Measurements from ENCODE around the gene DAB1. TPM values are rescaled to one million over a fixed set of nuclear protein-coding genes. Genes with fewer than 3 reads are reported as not detected.

The DAB1 gene
- total RNA-seq, 1 donor from 2014 or later, result 19.1 TPM

GRCh38 chr1:57238233-57238781 is 185.6 kb downstream of the DAB1 start:
- H3K36me3 Mint-ChIP-seq (ENCODE audit: low read depth, unreplicated experiment), result no peaks in the 10 kb centered on the region
- TF ChIP-seq, protein P1, sequence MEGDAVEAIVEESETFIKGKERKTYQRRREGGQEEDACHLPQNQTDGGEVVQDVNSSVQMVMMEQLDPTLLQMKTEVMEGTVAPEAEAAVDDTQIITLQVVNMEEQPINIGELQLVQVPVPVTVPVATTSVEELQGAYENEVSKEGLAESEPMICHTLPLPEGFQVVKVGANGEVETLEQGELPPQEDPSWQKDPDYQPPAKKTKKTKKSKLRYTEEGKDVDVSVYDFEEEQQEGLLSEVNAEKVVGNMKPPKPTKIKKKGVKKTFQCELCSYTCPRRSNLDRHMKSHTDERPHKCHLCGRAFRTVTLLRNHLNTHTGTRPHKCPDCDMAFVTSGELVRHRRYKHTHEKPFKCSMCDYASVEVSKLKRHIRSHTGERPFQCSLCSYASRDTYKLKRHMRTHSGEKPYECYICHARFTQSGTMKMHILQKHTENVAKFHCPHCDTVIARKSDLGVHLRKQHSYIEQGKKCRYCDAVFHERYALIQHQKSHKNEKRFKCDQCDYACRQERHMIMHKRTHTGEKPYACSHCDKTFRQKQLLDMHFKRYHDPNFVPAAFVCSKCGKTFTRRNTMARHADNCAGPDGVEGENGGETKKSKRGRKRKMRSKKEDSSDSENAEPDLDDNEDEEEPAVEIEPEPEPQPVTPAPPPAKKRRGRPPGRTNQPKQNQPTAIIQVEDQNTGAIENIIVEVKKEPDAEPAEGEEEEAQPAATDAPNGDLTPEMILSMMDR (IDR thresholded peaks at IDR 0.05; ENCODE audit: unreplicated experiment), result no peak
- H3K9me3 Mint-ChIP-seq (ENCODE audit: unreplicated experiment), result no peaks in the 10 kb centered on the region
- no peak for DNase-seq (ENCODE audit: low spot score)
- H3K27me3 Mint-ChIP-seq (ENCODE audit: unreplicated experiment), result no peaks in the 10 kb centered on the region
- no peak overlapping the region for H3K27ac Mint-ChIP-seq (ENCODE audit: unreplicated experiment)
- peaks cover 9% of the 10 kb centered on the region for H3K4me1 Mint-ChIP-seq (ENCODE audit: unreplicated experiment)
- no peak overlapping the region for H3K4me3 Mint-ChIP-seq (ENCODE audit: unreplicated experiment)

DNA sequence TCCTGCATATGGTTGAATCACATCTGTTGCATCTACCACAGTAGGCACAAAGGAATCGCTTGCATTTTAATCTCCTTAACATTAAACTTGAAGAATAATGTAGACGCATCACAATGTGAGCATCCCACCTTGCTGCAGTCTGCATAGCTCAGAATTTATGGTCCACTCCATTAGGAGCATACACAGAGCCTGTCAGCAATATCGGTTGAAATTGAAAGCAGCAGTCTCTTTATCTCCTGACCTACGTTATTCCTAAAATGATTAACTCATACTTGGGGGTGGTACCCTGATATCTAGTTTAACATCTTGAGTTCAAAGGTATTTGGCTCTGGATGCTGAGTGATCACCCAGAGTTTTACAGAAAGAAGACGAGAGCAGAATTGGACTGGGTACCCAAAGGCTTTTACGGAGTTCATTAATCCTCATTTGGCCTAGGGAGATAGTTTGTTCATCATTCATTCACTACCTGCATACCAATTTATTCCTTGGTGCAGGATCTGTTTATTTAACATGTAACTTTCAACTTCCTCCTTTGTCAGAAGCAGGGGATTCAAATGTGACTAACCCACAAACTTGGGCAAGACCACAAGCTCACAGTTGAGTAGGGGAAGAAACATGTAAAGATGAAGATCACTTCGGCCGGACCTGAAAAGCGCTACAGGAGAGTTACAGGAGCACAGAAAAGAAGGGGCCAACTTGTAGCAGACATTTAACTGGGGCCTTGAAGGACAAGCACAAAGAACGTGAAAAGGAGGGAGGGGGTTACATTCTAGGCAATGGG is 187.9 kb downstream of the DAB1 start:
- TF ChIP-seq, protein P1 (IDR thresholded peaks at IDR 0.05; ENCODE audit: unreplicated experiment), result no peak
- no peaks in the 10 kb centered on the region for H3K27me3 Mint-ChIP-seq (ENCODE audit: unreplicated experiment)
- no peaks in the 10 kb centered on the region for H3K36me3 Mint-ChIP-seq (ENCODE audit: low read depth, unreplicated experiment)

DNA sequence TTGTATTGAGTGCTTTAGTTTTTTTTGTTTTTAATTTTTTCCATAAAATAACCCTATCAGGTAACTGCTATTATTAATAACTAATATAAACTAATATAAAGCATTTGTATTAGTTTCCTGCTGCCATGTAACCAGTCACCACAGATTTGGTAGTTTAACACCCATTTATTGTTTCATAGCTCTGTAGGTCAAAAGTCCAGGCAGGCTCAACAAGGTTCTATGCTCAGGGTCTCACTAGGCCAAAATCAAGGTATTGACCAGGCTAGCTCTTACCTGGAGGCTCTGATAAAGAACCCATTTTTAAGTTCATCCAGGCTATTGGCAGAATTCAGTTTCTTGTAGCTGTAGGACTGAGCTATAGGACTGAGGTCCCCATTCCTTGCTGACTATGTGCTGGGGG is 189.4 kb downstream of the DAB1 start:
- H3K36me3 Mint-ChIP-seq (ENCODE audit: low read depth, unreplicated experiment), result no peaks in the 10 kb centered on the region
- no peak for DNase-seq (ENCODE audit: low spot score)
- no peak overlapping the region for H3K4me3 Mint-ChIP-seq (ENCODE audit: unreplicated experiment)
- TF ChIP-seq, protein P1 (IDR thresholded peaks at IDR 0.05; ENCODE audit: unreplicated experiment), result no peak
- peaks cover 4% of the 10 kb centered on the region for H3K4me1 Mint-ChIP-seq (ENCODE audit: unreplicated experiment)
- H3K27me3 Mint-ChIP-seq (ENCODE audit: unreplicated experiment), result no peaks in the 10 kb centered on the region
- no peak overlapping the region for H3K27ac Mint-ChIP-seq (ENCODE audit: unreplicated experiment)
- no peaks in the 10 kb centered on the region for H3K9me3 Mint-ChIP-seq (ENCODE audit: unreplicated experiment)

More for the DNA sequence above, 187.9 kb downstream of the DAB1 start:
- H3K9me3 Mint-ChIP-seq (ENCODE audit: unreplicated experiment), result no peaks in the 10 kb centered on the region
- H3K4me1 Mint-ChIP-seq (ENCODE audit: unreplicated experiment), result peaks cover 9% of the 10 kb centered on the region
- no peak overlapping the region for H3K27ac Mint-ChIP-seq (ENCODE audit: unreplicated experiment)
- no peak for DNase-seq (ENCODE audit: low spot score)
- H3K4me3 Mint-ChIP-seq (ENCODE audit: unreplicated experiment), result no peak overlapping the region

GRCh38 chr1:57232500-57232899 is 191.4 kb downstream of the DAB1 start:
- Mint-ChIP-seq H3K36me3 (ENCODE audit: low read depth, unreplicated experiment) (no peaks in the 10 kb centered on the region), H3K4me3 (ENCODE audit: unreplicated experiment) (no peak overlapping the region), H3K4me1 (ENCODE audit: unreplicated experiment) (peaks cover 3% of the 10 kb centered on the region), H3K27ac (ENCODE audit: unreplicated experiment) (no peak overlapping the region), H3K27me3 (ENCODE audit: unreplicated experiment) (no peaks in the 10 kb centered on the region), H3K9me3 (ENCODE audit: unreplicated experiment) (no peaks in the 10 kb centered on the region)
- TF ChIP-seq, protein P1 (IDR thresholded peaks at IDR 0.05; ENCODE audit: unreplicated experiment), result no peak
- no peak for DNase-seq (ENCODE audit: low spot score)

DNA sequence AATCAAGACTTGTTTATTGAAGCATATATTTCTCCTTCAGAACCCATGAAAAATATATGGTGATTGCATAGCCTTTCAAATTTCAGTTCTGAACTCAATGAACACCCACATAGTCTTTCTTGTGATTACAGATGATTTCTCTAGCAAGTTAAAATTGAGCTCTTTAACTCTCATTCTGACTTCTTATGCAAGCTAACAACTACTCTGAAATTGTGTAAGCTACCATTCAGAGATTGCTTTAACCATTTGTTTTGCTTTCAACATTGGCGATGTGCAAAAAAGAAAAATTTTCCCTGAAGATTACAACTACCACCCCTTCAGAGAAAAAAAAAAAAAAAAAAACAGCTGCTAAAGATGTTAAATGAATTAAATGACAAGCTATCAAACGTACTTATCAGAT is 193.9 kb downstream of the DAB1 start:
- H3K4me3 Mint-ChIP-seq (ENCODE audit: unreplicated experiment), result no peak overlapping the region
- TF ChIP-seq, protein P1 (IDR thresholded peaks at IDR 0.05; ENCODE audit: unreplicated experiment), result no peak
- no peaks in the 10 kb centered on the region for H3K9me3 Mint-ChIP-seq (ENCODE audit: unreplicated experiment)
- peaks cover 3% of the 10 kb centered on the region for H3K4me1 Mint-ChIP-seq (ENCODE audit: unreplicated experiment)
- DNase-seq (ENCODE audit: low spot score), result no peak
- no peak overlapping the region for H3K27ac Mint-ChIP-seq (ENCODE audit: unreplicated experiment)
- no peaks in the 10 kb centered on the region for H3K27me3 Mint-ChIP-seq (ENCODE audit: unreplicated experiment)
- no peaks in the 10 kb centered on the region for H3K36me3 Mint-ChIP-seq (ENCODE audit: low read depth, unreplicated experiment)

Measured in endothelial cell (in vitro differentiated cells).